ENCODE results near the gene DIAPH2.

Gene DIAPH2

GRCh38 chrX:97522307-97522706 lies 837.7 kb downstream of the DIAPH2 start:
- no peak for DNase-seq

GRCh38 chrX:97524340-97524739 lies 839.7 kb downstream of the DIAPH2 start:
- no peak for DNase-seq

DNA sequence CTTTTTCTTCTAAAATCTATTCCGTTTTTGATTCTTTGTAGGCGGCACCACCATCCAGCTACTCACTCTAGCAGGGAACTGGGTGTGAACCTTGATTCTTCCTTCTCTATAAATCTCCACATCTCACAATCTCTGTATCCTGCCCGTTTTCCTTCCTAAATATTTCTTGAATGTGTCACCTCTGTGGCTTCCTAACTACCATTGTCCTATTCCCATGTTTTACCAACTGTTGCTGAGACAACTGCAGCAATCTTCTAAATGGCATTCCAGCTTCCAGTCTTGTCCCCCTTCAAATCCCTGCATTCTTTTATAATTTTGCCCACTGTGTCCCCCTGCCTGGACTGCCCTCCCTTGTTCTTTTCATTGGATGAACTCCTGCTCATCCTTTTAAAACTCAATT lies 840.4 kb downstream of the DIAPH2 start:
- DNase-seq = no peak

DNA sequence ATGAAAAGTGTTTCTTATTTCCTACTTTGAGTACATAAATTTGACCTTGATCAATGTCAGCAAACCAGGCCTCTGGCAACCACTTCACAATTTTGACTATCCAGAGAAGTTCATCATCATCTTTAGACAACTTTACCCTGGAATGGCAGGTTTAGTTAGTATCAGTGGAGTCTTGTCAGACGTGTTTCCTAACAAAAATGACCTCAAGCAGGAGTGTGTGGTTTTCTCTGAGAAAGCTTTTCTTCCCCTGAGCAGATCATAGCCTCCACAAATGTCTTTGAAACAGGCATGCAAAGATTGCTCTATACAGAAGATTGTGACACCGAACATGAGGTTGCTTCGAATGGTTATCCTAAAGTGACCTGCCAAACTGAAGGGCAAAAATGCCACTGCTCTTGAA lies 841.3 kb downstream of the DIAPH2 start:
- DNase-seq = no peak

- DNase-seq = no peak
Observed at GRCh38 chrX:97527725-97528124, 843.1 kb downstream of the DIAPH2 start.

DNA sequence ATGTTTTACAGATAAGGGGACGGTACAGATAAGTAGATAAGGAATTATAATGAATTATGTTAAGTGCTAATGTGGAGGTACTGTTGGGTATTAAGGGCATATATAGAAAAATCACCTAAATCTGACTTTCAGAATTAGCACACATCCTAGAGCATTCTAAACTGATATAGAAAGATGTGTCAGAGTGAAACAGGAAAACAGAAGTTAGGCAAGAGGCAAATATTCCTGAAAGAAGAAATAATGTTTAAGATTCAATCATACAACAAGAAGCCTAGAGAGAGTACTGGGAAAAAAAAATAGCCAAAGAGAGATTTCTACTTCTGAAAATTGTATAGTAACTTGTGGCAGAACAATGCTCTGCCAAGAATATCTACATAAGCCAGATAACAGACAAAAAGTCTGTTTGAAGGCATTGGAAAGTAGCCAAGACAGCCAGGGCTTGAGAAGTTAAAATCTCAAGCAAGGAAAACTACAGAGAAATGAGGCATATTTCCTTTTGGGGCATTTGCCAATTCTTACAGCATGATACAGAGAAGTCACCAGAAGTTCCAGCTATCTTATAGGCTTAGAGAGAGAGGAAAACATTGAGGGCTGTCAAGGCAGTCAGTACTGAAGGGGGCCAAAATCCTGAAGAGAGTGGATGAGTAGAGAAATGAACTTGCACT lies 845.0 kb downstream of the DIAPH2 start:
- no peak for DNase-seq

GRCh38 chrX:97531825-97532224 lies 847.2 kb downstream of the DIAPH2 start:
- no peak for DNase-seq

DNA sequence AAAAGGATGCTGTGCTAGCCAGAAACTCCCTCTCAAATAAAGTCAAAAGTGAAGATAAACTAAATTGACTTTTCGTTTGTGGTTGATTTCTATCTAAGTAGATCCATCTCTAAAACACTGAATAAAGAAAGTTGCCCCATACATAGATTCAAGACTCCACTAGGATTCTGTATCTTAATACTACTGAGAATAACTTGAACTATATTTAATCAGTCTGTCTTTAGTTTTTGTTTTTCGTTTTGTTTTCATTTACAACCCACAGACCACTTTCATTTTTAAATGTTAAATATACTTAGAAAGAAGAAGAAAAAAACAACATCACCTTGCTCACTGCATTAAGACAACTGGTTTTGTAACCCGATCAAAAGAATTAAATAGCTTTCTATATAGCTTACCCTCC lies 854.1 kb downstream of the DIAPH2 start:
- no peak for DNase-seq

DNA sequence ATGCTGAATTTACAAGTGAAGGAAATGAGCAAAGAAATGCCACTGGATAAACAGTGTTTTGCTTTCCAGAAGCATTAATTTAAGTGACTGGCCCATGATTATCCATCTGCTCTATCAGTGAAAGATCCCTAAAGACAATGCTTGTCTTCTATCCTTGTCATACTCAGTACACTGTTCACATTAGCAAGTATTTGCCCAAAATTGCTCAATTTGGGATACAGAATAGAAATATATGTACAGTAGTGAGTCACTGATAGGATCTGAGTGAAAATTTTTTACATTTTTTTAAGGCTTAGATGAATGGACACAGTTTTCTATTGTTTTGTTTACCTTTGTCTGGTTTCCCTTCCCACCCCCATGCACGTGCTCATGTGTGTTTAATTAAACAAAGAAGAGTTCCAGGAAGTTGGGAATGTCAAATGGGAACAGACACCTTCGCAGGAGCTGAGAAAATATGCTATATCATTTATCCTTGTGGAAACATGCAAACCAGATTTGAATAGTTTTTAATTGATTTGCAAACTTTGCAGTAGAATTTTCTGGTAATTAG lies 855.4 kb downstream of the DIAPH2 start:
- no peak for DNase-seq

GRCh38 chrX:97547877-97548578 lies 863.4 kb downstream of the DIAPH2 start:
- DNase-seq = no peak

DNA sequence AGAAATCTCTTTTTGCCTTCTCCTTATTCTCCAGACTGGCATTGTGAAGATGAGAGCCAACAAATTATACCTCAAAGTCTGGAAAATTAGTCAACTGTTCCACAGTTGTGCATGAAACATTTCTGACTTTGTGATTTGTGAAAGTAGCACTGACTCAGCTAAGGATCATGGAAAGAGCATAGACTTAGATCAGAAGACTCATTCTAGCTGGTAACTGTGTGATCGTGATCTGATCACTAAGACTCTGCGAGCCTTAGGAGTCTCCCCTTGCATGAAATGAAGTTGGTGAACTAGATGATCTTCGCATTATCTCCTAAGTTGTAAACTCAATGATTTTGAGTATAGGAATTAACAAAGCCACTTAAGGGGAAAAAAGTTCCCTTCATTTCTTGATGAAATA lies 867.2 kb downstream of the DIAPH2 start:
- DNase-seq = no peak

GRCh38 chrX:97553833-97554232 lies 869.2 kb downstream of the DIAPH2 start:
- no peak for DNase-seq

DNA sequence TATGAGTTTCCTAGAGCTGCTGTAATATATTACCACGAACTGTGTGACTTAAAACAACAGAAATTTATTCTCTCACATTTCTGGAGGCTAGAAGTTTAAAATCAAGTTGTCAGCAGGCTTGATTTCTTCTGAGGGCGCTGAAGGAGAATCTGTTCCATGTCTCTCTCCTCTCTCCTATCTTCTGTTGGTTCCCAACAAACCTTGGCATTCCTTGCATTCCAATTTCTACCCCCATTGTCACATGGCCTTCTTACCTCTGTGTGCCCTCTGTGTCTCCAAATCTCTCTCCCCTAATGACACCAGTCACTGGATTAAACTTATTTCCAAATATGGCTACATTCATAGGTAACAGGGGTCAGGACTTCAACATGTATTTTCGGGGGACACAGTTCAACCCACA lies 871.7 kb downstream of the DIAPH2 start:
- no peak for DNase-seq

- DNase-seq = peak; percentile 31
Observed at GRCh38 chrX:97563531-97564133, 879.0 kb downstream of the DIAPH2 start.

- DNase-seq = no peak
Observed at GRCh38 chrX:97564496-97564895, 879.9 kb downstream of the DIAPH2 start.

DNA sequence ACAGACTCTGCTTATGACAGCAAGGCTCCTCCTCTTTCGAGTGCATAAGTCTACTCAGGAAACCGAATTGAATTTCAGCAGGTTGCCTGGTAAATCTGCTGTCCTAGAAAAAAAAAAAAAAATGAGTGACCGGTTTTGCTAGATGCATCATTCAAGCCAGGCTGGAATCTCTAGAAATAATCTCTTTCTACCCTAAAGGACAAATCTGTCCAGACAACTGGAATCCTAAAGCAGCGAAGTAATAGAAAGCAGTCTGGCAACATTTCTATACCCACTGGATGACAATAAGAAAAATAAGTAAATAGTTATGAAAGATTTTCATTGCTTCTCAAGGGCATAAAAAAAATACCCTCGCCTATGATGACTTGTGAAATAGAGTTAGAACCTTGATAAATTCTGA lies 902.5 kb downstream of the DIAPH2 start:
- DNase-seq = no peak

DNA sequence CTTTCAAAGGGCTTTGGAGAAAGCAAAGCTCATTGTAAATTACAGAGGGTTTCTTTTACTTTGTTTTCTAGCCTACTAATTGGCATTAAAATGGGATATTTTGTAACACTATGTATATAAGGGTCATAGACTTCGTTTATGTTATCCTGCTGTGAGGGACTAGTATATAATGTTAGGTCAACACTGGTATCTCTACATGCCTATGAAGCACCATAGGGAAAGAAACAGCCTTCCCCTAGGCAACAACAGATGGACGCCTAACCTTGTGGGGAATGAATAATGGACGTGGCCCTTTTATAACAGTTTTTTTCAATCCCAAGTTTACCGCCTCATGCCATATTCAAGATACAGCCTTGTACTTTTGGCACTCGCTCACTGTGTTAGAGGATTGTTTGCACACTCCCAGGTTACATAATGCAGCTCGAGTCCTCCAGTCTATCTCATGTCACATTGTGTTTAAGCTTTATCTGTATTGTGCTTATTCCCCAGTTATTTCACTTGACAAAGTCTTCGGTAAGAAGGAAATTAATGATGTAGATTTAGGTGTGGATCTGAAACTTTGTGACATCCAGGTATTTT lies 910.1 kb downstream of the DIAPH2 start:
- DNase-seq = no peak

DNA sequence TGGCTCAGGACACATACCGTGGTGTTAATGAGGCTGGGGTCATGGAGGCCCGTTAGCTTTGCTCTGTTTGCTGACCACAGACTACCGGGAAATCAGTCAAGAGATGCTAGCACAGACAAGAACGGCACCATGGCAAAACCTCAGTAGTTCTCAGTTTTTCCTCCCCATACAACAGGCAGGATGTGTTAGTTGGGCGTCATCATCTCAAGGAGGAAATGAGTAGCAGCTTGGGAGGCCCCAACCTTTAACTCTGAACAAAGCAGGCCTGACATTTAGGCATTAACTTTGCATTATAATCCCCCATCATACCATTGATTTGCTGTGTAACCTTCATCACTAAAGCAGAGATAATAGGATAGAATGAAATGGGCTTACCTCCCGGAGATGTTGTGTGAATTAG lies 913.3 kb downstream of the DIAPH2 start:
- DNase-seq = no peak

GRCh38 chrX:97602465-97603258 lies 918.0 kb downstream of the DIAPH2 start:
- DNase-seq = no peak

- no peak for DNase-seq
Observed at GRCh38 chrX:97605271-97605670, 920.6 kb downstream of the DIAPH2 start.

- no peak for DNase-seq
Observed at GRCh38 chrX:97609357-97609756, 924.7 kb downstream of the DIAPH2 start.

- peak; percentile 3 for DNase-seq
Observed at GRCh38 chrX:97609938-97610337, 925.3 kb downstream of the DIAPH2 start.

All from NCI-H1105 treated with DMSO at 0.1 percent for 48 hours (cell line).